Stimulated activated naive CD4-positive, alpha-beta T cell treated with Interleukin-2 at 50 U/mL for 16 hours (primary cell): ENCODE results near the gene PDCD10.

ENCODE experiments used
- DNase-seq: peaks from one replicate; lab custom pipeline; 2025; lab: John Stamatoyannopoulos, UW

PDCD10 gene

GRCh38 chr3:167734498-167735232, at the start of gene PDCD10:
TSS of gene PDCD10 (minus strand) at chr3:167734892. CDS start at chr3:167720157, 14,735 bp downstream.
- peak; percentile 96 for DNase-seq

- DNase-seq: no peak
These were observed 49.1 kb upstream of the PDCD10 start for GRCh38 chr3:167783781-167784180.

DNA sequence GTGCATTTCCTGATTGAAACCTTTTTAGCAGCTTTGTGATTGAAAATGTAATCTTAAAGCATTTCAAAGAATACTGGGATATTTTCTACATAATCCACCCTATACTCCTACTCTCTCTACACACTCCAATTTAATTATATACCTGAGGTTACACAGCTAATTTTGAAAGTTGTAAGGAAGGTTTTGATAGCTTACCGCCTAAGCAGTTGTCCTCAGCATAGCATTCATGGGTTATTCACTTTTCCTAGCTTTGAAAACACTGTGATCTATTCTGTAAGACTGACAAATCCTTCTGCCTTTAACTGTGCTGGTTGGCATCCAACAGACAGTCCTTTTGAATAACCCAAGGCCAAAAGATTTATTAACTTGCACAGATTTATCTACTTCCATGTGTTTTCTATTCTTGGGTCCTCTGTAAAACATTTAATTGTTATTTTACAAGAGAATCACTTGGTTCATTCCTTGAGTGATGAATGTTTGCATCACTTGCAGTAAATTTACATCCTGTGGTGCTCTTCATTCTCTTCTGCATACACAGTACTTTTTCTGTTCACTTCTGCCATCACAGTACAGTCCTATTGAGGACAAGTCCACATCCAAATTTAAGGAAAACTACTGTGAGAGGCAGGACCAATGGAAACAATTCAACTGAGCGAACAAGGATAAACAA, 45.7 kb upstream of the PDCD10 start:
- DNase-seq: no peak

DNA sequence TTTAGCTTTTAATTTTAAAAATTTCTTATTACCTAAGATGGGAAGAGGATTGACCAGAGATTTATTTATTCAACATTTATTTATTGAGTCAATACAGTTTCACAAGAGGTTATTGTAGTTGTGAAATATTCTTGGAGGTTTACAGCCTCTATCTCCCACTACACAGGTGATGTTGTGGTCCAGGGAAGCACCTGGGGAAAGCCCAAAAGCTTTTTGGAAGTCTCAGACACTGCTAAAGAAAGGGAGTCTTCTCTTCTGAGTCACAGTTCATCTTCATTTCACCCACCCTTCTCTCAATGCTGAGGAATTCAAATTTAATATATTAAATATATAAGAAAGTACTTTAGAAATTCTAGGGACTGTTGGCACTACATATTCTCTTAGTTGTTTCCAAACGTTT, 42.7 kb upstream of the PDCD10 start:
- DNase-seq: no peak

- DNase-seq: no peak
These were observed 41.5 kb upstream of the PDCD10 start for GRCh38 chr3:167776066-167776685.

DNA sequence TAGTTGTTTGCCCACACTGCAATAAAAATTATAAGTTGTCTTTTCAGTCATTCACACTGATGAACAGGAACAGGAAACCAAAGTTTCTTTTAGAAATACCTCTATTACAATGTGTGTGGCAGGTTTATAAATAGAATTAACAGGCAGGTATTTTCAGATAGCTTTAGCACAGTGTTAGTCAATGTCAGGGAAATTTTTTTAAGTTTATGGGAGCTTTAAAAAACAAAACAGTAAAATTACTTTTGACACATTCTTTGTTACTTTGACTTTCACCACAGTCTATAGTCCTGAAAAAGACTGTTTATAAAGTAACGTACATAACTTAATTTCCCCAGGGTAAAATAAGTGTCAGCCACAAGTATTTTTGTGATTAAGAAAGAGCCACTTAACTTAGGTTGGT, 38.9 kb upstream of the PDCD10 start:
- no peak for DNase-seq

- DNase-seq: no peak
These were observed 38.3 kb upstream of the PDCD10 start for GRCh38 chr3:167772992-167773391.

DNA sequence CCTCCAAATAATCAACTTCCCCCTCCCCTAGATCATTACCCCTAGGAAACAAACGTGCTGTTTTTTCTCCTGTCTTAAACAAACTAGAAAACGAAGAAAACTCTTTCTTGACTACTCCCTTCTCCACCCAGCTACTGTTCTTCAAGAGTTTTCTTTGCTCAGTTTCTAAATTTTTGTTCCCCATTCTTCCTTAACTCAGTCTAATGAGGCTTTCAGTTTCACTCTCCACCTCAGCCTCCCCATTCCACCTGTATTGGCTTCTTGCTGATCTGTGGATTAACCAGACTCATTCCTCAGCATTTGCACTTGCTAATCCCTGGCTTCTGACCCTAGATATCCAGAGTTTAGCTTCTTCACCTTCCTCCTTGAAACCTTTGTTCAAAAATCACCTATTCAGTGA, 27.6 kb upstream of the PDCD10 start:
- no peak for DNase-seq

DNA sequence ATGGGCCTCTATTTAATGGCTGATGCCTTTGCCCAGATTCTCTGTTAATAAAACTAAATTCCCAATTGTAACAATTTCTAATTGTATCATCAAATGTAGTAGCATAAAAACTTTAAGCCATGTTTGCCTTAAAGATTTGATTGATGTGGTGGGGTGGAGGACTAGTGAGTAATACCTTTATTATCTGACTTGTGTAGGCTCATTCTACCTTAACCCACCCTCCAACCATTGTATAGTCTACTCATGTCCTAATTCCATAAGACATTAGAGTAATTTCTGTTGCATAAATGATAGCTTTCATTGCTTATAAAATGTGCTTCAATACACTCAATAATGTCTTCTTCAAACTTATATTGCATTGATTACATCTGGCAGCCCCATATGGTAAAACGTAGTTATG, 26.6 kb upstream of the PDCD10 start:
- DNase-seq: no peak

GRCh38 chr3:167754049-167754448, 19.4 kb upstream of the PDCD10 start:
- no peak for DNase-seq

- no peak for DNase-seq
These were observed 15.7 kb upstream of the PDCD10 start for GRCh38 chr3:167750272-167750971.

- DNase-seq: no peak
These were observed 15.0 kb upstream of the PDCD10 start for GRCh38 chr3:167749728-167750127.

- DNase-seq: no peak
These were observed 14.5 kb upstream of the PDCD10 start for GRCh38 chr3:167749209-167749608.

GRCh38 chr3:167743799-167744198, 9.1 kb upstream of the PDCD10 start:
- DNase-seq: no peak

- DNase-seq: no peak
These were observed 7.6 kb upstream of the PDCD10 start for GRCh38 chr3:167742338-167742737.

DNA sequence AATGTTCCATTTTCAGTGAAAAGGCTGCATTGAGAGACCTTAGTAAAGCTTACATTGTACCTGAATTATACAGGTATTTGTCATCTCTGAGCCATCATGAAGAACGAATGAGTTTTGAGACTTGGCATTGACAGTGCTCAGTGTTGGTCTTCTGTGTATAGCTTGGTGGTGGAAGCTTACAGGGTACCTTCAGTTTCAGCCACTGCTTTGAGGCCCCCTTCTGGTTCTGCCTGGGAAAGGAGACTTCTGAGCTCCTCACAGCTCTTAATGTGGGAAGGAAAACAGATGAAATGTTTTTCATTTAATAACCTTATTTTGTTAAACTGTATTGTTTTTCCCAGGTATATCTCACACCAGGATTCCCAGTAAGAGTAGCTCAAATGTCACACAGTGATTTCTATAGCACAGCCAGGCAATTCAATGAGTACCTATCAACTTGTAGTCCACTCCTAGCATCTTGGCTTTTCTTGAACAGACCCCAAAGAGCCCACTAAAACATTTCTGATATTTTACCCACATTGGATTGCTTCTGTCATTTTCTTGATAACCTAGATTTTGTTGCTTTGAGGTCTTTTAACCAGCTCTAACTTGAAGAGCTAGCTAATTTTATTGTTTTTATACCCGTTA, 6.4 kb upstream of the PDCD10 start:
- DNase-seq: no peak

DNA sequence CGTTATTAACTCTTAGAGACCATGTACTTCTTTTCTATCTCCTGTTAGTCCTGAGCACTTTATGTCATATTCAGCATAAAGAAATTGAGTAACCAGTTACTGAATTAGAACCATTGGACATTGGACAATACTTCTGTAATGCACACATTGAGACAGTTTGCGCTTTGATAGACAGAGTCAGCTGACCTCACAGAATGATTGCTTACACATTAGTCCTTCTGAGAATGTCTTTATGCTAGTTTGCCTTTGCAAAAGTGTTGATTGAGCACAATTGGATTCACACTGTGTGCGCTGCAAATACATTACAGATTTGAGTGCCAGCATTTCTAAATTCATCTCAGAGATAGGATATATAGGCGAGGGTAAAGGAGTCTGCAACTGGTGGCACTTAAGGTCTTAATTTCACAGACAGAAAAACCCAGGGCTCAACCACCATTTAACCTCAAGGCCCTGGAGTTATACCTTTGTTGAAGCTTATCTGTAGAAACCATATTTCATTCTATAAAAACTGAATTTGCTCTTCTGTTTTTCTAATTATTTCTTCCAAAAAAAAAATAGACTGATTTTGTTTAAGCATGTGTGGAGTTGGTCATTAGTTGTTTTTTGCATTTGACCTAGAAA, 4.6 kb upstream of the PDCD10 start:
- no peak for DNase-seq

DNA sequence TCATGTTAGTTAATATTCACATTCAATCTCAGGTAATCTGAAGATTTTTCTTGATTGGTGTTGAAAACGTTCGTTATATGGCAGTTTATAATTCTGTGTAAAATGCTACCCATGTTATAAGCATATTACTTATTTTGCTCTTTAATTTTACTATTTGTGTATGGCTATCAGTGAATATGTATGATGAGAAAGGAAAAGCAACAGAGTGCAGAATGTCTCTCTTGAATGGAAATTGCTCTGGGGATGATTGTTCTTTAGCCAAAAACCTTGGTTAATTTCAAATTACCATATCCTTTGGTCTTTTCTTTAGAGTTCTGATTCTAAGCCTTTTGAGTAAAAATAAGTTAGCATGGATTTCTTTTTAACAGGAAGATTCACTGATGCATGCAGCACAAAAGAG, 3.3 kb upstream of the PDCD10 start:
- no peak for DNase-seq

DNA sequence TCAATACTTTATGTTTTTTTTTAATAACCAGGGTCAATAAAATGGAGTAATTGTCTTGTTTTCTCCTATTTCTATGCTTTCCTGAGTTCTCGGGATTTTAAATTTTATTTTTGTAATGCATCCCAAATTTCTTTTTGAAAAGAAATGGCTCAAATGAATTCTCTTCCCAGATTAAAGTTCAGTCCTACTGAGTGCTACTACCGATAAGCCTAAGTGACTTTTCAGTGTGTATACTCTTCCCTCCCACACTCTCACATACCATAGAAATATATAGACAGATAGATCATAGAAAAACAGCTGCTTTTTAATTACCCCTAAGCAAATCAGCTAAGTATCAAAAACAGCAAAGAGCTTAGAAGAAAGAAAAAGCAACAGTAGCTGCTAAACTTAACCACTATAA, 2.3 kb upstream of the PDCD10 start:
- no peak for DNase-seq

DNA sequence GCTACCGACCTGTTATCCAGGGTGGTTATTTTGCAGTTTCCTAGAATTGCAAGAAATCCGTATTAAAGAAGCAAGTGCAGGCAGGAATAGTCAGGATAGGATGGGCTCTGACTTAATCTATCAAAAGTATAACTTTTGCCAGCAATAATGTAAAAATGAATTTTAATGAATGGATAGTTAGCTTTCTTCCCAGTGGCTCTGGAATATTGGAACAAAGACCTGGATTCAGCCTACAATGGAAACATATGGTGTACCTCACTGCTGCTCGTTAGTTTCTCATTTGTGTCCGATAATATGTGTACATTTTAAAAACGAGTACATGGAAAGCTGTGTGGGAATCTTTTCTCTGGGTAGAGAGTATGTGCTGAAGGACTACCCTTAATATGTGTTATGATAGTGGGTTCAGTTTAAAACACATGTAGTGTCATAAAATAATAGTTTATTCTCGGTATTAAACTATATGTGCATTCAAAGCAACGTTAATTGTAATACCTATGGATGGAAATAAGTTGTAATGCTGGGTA, 1.6 kb upstream of the PDCD10 start:
- DNase-seq: no peak
